HG02763 (cell line): ENCODE data around the gene C1GALT1.

Experiments
- ATAC-seq: cut with Tn5 transposase; IDR thresholded peaks from one replicate; pipeline ENCODE4 v1.9.1; 2021; ENCODE audit warnings: mild to moderate bottlenecking, moderate library complexity; ENCODE audit not compliant: unreplicated experiment

The C1GALT1 gene

DNA sequence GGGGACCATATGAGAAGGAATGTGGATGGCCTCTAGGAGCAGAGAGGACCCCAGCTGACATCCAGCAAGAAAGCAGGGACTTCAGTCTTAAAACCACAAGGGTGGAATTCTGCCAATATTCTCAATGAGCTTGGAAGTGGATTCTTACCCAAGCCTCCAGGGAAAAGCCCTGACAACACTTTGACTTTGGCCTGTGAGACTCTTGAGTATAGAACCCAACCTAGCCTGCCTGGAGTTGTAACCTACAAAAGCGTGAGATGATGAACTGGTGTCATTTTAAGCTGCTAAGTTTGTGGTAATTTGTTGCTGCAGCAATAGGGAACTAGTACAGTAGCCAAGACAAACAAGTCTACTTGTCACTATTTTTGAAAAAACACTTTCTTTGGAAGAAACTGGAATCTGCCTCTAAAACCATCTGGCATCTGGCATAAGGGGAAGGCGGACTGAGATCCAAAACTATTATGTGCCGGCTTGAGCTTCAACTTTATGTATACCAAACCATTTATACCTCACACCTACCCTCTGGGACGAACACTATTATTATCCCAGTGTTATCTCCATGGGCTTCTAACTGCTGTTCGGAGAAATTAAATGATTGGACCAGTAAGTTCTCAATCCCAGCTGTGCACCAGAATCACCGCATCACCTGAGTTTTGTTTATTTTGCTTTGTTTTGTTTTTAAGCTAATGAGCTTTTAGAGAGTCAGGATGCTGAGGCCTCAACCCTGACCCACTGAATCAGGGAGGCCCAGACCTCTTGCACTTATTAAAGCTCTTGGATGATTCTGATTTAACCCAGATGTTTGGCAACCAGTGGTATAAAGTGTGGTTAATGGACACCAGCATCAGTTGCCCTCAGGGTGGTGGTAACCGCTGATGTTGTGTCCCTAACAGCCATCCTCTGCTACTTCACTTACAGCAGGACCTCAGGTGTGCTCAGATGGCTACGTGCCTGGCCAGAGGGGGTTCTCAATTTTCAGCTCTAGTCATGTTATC lies 83.0 kb downstream of the C1GALT1 start:
- ATAC-seq = no peak

DNA sequence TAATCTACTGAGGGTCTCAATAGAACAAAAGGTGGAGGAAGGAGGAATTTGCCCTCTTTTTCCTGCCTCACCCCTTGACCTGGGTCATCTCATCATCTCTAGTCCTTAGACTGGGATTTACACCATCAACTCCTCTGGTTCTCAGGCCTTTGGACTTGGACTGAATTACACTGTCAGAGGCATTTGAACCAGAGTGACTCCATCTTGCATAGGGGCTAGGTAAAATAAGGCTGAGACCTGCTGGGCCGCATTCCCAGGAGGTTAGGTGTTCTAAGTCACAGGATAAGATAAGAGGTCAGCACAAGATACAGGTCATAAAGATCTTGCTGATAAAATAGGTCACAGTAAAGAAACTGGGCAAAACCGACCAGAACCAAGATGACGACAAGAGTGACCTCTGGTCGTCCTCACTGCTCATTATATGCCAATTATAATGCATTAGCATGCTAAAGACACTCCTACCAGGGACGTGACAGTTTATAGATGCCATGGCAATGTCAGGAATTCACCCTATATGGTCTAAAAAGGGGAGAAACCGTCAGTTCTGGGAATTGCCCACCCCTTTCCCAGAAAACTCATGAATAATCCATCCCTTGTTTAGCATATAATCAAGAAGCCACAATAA lies 84.0 kb downstream of the C1GALT1 start:
- no peak for ATAC-seq

DNA sequence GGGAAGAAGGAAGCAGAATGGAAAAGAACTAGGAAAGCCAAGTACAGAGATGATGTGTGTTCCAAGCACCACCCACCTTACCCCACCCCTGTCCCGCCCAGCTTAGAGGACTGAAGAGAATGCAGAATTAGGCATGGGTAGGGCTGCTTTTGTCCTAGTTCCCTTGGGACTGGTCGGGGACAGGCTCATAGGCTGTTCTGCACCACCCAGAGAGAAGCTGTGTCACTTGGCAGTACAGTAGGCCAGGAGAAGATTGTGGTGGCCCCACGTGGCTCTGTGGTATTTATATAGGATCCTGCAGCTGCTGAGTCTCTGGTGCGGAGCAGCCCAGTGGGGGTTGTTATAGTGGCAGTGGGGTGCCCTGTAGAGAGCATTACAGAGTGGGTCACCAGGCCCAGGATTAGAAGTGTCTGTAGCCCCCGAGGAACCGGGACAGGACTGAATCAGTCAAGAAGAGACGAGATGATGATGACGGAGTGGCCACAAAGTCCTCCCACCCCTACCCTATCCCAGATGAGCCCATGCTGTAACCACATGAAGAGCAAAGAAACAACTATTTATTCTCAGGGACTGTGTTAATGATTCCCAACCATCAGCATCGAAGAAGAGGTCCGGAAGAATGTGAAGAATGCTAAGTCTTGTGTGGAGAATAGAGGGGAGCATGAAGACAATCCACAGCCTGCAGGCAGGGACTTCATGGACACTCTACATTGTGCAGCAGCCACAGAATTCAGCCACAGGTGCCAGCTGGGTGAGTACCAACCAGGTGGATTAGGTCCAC lies 88.9 kb downstream of the C1GALT1 start:
- ATAC-seq = no peak

DNA sequence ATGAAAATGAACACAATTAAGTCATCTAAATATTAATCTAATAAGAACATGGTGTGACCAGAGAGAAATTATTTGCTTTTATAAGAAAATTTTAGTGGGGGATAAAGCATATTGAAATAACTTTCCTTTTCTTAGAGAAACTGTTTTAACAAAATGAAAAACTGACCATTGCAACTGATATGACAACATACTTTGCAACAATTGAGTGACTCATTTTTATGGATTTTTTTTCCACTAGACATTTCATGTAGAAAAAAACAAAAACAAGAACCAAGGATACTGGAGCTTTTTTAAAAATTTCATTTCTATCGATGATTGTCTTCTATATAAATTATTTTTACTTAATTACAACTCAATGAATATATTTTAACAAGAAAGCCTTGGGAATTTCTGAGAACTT lies 90.0 kb downstream of the C1GALT1 start:
- ATAC-seq = no peak

DNA sequence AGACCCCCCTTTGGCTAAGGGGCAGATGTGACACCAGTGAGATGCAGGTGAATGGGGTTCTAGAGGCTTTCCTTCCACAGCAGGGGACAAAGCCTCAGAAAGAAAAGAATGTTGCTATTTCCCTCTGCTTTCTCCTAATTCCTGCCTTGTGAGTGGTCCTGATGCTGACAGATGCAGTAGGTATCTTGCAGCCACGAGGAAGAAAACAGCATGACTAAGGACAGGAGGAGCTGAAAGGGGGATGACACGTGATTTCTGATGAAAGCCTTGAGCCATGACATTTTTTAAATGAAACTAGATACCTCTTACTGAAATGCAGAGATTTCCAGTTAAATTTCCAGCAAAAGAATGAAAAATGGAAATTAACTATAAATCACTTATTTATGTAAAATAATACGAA lies 92.4 kb downstream of the C1GALT1 start:
- no peak for ATAC-seq

DNA sequence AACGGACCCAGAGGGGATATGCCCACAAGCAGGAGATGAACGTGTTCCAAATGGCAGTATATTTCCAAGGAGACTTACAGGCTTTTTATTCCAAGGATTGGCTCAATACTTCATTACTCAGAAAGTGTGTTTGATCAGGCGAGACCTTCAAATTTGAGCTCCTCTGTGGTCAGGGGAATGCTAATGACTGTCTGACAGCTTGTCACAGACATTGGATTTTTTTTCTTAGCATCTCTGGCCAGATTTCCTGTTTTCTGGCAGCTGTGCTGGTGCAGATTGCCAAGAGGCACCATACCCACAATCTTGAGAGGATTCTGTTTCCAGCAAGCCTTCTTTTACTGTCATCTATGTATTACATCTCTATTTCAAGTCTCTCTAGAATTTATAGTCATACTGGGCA lies 93.8 kb downstream of the C1GALT1 start:
- no peak for ATAC-seq

DNA sequence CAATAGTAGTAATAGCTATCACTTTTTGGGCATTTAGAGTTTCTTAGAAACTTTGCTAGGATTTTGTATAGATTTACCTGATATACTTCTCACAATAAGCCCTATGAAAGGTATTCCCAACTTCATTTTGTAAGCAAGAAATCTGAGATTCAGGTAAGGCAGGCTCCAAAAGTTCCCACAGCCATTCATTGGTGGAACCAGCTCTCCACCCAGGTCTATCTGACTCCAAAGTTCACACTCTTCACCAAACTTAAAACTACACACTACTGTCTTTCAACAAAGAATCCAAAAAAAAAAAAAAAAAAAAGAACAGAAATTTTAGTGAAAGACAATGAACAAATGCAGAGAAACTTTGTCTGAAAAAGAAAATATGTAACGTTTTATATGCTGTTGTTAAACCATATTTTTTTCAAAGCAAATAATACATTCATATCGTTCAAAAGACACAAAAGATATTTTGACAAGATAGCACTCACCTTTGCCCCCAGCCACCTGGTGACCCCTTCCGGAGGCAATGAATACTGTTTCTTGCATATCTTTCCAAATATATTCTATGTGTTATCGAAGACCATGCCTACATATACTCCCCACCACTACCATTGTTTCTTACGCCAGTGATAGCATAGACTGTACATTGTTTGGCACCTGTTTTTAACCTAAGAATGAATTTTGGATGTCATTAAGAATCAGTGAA lies 108.2 kb downstream of the C1GALT1 start:
- no peak for ATAC-seq

DNA sequence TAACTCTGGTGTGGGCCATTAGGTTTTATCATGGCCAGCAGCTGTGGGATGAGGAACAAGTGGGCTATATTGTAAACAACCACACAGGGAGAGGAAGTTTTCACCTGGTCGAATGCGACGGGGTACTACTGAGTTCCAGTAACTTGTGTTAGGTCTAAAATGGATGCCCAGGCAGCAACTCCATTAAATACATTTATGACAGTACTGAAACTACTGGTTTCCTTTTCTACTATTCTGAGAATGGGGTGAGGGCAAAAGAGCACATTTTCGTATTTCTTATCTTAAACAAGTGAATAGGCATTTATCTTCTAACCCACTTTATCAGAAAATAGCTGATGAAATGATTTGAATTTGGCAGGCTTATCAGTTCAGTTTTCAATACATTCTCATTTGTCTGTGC lies 109.7 kb downstream of the C1GALT1 start:
- ATAC-seq = no peak

DNA sequence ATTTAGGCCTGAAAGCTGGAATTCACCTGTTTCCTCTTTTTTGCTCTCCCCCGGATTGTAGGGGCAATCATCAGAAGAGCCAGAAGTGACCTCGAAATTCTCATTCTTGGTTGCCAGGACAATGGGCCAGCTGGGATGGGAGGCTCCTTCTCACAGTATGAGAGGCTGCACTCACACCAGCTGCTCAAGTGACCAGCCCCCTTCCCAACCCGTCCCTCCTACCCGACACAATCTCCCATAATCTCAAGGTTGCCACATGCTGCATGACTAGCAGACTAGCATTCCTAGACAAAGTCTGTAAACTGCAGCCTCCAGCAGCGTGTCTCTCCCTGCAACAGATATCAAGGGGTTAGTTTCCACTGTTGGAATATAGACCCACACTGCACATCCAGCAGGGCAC lies 110.3 kb downstream of the C1GALT1 start:
- no peak for ATAC-seq

DNA sequence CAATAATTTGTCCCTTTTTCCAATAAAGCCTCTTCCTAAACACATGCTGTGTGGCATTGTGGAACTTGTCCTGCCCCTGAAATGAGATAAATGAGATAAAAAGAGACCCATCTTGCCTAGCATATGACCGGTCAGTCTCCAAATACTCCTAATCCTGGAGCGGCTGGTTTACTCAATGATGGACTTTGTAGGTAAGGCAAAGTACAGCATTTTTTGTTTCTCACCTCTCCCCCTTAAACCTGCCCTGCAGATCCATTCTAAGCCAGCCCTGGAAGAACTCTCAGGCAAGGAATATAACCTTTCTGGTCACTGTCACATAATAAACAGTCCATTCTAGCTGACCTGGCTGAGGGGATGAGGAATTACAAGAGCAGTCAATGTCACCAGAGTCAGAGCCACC lies 110.7 kb downstream of the C1GALT1 start:
- ATAC-seq = no peak

DNA sequence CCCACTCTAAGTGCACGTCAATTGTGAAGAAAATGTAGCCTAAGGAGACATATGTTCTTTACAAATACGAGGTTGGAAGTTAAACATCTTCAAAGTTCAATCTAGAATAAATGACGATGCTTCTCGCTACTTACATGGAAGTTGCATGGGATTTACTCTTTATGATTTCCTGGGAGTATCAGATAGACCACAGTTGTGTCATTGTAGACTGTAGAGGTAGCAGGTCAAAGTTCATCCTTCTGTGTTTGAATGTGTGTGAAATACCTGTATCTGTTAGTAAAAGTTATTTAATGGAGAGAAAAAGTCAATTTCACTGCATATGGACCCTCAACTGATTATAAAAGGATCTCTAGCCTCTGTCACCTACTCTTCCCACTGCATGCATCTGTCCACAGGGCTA lies 112.6 kb downstream of the C1GALT1 start:
- no peak for ATAC-seq
